RWPE1 (cell line): Measurements from ENCODE around the gene ADM5.

Experiments used
- CTCF ChIA-PET: fragments of 350-600 bp; sonication (Branson Sonifier 250); formaldehyde crosslinking; extraction: SDS; loops from one replicate; lab custom pipeline; 2021; lab: Yijun Ruan, JAX
- POLR2A ChIA-PET: fragments of 400-600 bp; formaldehyde crosslinking; extraction: SDS; loops from one replicate; lab custom pipeline; 2020; ENCODE audit warnings: antibody characterized with exemption; ENCODE audit not compliant: low non-redundant PET; lab: Yijun Ruan, JAX
- DNase-seq: peaks from one replicate; pipeline ENCODE4 v3.0.0; 2012; ENCODE audit warnings: low spot score
- H3K27ac ChIP-seq: fragments of 450-650 bp; 2 replicates; pipeline ENCODE4 v1.5.1; 2017
- CTCF ChIP-seq: fragments of 450-650 bp; conservative IDR thresholded peaks from 2 replicates; pipeline ENCODE4 v1.5.1; 2017; ENCODE audit warnings: low read depth, mild to moderate bottlenecking

The ADM5 gene

GRCh38 chr19:49696115-49696514, 6.7 kb downstream of the ADM5 start:
- no peak overlapping the region for H3K27ac ChIP-seq
- ChIA-PET CTCF (interaction anchor here (0.6 kb wide), 1 partner anchor 391 kb away, joined by 3 read pairs; no protein-coding TSS in a partner anchor), POLR2A (no interaction called here)
- TF ChIP-seq CTCF, result no peak
- DNase-seq, result no peak

- ChIA-PET CTCF (no interaction called here), POLR2A (no interaction called here)
- no peak for TF ChIP-seq CTCF
- H3K27ac ChIP-seq, result no peak overlapping the region
- no peak for DNase-seq
Observed at GRCh38 chr19:49696865-49697264, 7.5 kb downstream of the ADM5 start.

- TF ChIP-seq CTCF, result no peak
- H3K27ac ChIP-seq, result no peak overlapping the region
- no peak for DNase-seq
- ChIA-PET POLR2A (no interaction called here), CTCF (interaction anchor here (0.6 kb wide), 1 partner anchor 120 kb away, joined by 3 read pairs; no protein-coding TSS in a partner anchor)
Observed at GRCh38 chr19:49699364-49699763, 10.0 kb downstream of the ADM5 start.

GRCh38 chr19:49700563-49700962, 11.2 kb downstream of the ADM5 start:
- POLR2A ChIA-PET, result no interaction called here
- no peak for DNase-seq
- H3K27ac ChIP-seq, result no peak overlapping the region
- TF ChIP-seq CTCF, result no peak
- CTCF ChIA-PET, result no interaction called here

GRCh38 chr19:49701271-49701786, 11.9 kb downstream of the ADM5 start:
- ChIA-PET CTCF (no interaction called here), POLR2A (no interaction called here)
- no peak for DNase-seq
- H3K27ac ChIP-seq, result no peak overlapping the region
- TF ChIP-seq CTCF, result no peak

GRCh38 chr19:49704888-49705642, 15.7 kb downstream of the ADM5 start:
- no peak overlapping the region for H3K27ac ChIP-seq
- ChIA-PET POLR2A (no interaction called here), CTCF (interaction anchor here (0.7 kb wide), 1 partner anchor 24 kb away, joined by 3 read pairs; no protein-coding TSS in a partner anchor)
- no peak for TF ChIP-seq CTCF
- DNase-seq, result no peak
